Head of caudate nucleus (tissue), 42 donors: ENCODE results near the gene STAG1.
"Not testable (repeated sequence)": the region's sequence is repeated elsewhere in the genome, so short reads cannot be mapped to it uniquely, and the experiment has no call there.

Experiments
- DNase-seq, 42 donors: peaks; one replicate each; pipeline versions ENCODE4 v3.0.0 to v3.0.0-alpha.2; 2020 to 2021; ENCODE audit warnings: mixed read lengths in 7 of 42
- intact Hi-C: fragments of 100-400 bp; cut with DNase I; formaldehyde crosslinking; loops from one replicate; pipeline ENCODE4 v1.15.0; 2022

The STAG1 gene

GRCh38 chr3:136750209-136750896 lies 1.8 kb downstream of the STAG1 start:
- no peak for DNase-seq

GRCh38 chr3:136749602-136750001 lies 2.6 kb downstream of the STAG1 start:
- intact Hi-C loops: loop anchor here (5.0 kb wide), 5 partner anchors 113 to 672 kb away; partner anchors contain the start of genes MSL2, NCK1 and PCCB
- DNase-seq: not testable (repeated sequence)

More at GRCh38 chr3:136750209-136750896, 1.8 kb downstream of the STAG1 start:
- intact Hi-C loops: loop anchor here (5.0 kb wide), 5 partner anchors 112 to 673 kb away; partner anchors contain the start of genes MSL2, NCK1 and PCCB

GRCh38 chr3:136749091-136749490 lies 3.1 kb downstream of the STAG1 start:
- no peak for DNase-seq
- intact Hi-C loops: no loop called here

GRCh38 chr3:136745916-136746315 lies 6.3 kb downstream of the STAG1 start:
- no peak for DNase-seq
- intact Hi-C loops: no loop called here

- no peak for DNase-seq
- intact Hi-C loops: no loop called here
Measured at GRCh38 chr3:136741063-136741462, 11.1 kb downstream of the STAG1 start.

GRCh38 chr3:136740351-136740958 lies 11.7 kb downstream of the STAG1 start:
- DNase-seq: no peak
- intact Hi-C loops: no loop called here

GRCh38 chr3:136736950-136737349 lies 15.2 kb downstream of the STAG1 start:
- intact Hi-C loops: not testable (repeated sequence)

GRCh38 chr3:136735103-136735502 lies 17.1 kb downstream of the STAG1 start:
- intact Hi-C loops: no loop called here
- no peak for DNase-seq

More at GRCh38 chr3:136736950-136737349, 15.2 kb downstream of the STAG1 start:
- not testable (repeated sequence) for DNase-seq

- DNase-seq: no peak
- intact Hi-C loops: no loop called here
Measured at GRCh38 chr3:136734382-136735070, 17.7 kb downstream of the STAG1 start.

GRCh38 chr3:136733317-136733833 lies 18.8 kb downstream of the STAG1 start:
- intact Hi-C loops: no loop called here

GRCh38 chr3:136731274-136731884 lies 20.8 kb downstream of the STAG1 start:
- peak in 4 of 42 donors; percentile 15 to 46 (median 24) for DNase-seq
- intact Hi-C loops: no loop called here

More at GRCh38 chr3:136733317-136733833, 18.8 kb downstream of the STAG1 start:
- peak in 1 of 42 donors; percentile 34 for DNase-seq

GRCh38 chr3:136730595-136731273 lies 21.4 kb downstream of the STAG1 start:
- intact Hi-C loops: no loop called here
- no peak for DNase-seq

- peak in 16 of 42 donors; percentile 12 to 68 (median 36) for DNase-seq
- intact Hi-C loops: no loop called here
Measured at GRCh38 chr3:136728918-136729317, 23.3 kb downstream of the STAG1 start.

- intact Hi-C loops: no loop called here
- DNase-seq: no peak
Measured at GRCh38 chr3:136728473-136728872, 23.7 kb downstream of the STAG1 start.

GRCh38 chr3:136725468-136725867 lies 26.7 kb downstream of the STAG1 start:
- intact Hi-C loops: no loop called here
- DNase-seq: no peak

- DNase-seq, intact Hi-C loops: not testable (repeated sequence)
Measured at GRCh38 chr3:136722916-136723315, 29.3 kb downstream of the STAG1 start.

- DNase-seq, intact Hi-C loops: not testable (repeated sequence)
Measured at GRCh38 chr3:136722399-136722798, 29.8 kb downstream of the STAG1 start.

GRCh38 chr3:136720091-136720490 lies 32.1 kb downstream of the STAG1 start:
- intact Hi-C loops: no loop called here
- DNase-seq: no peak

GRCh38 chr3:136716629-136717028 lies 35.5 kb downstream of the STAG1 start:
- DNase-seq: no peak
- intact Hi-C loops: no loop called here
